HepG2 (cell line): ENCODE measurements around the gene TRIO. TPM values are rescaled to one million over a fixed set of nuclear protein-coding genes. Genes with fewer than 3 reads are reported as not detected.

Experiments
- ATAC-seq: fragments of 200-7000 bp; cut with Tn5 transposase; 3 replicates; pipeline ENCODE4 v1.9.1; 2020; ENCODE audit warnings: mild to moderate bottlenecking, moderate library complexity
- BruUV-seq: library from RNA; stranded (reverse); fragments of 400-500 nt; replicated peaks from 2 replicates; lab custom pipeline; 2021; lab: Mats Ljungman, UMichigan
- CTCF ChIA-PET: fragments of 300-600 bp; formaldehyde crosslinking; extraction: SDS; loops from one replicate; lab custom pipeline; 2021; ENCODE audit warnings: low total read pairs, inconsistent platforms, low intra/inter-chr PET ratio; lab: Yijun Ruan, JAX
- POLR2A ChIA-PET: fragments of 350-600 bp; sonication (Branson Sonifier 250); formaldehyde crosslinking; loops from one replicate; lab custom pipeline; 2020; ENCODE audit warnings: antibody characterized with exemption, inconsistent platforms; lab: Yijun Ruan, JAX
- DNase-seq: peaks from one replicate; pipeline ENCODE4 v3.0.0-alpha.2; 2015; ENCODE audit warnings: low spot score
- FAIRE-seq: peaks from 3 replicates; lab custom pipeline; 2011; peaks lifted over from hg19 to GRCh38; lab: Jason Lieb, UNC
- H2AFZ ChIP-seq: one replicate; pipeline ENCODE4 v1.6.1; 2011; ENCODE audit warnings: low read length, inconsistent platforms
- H3K27ac ChIP-seq: fragments of 300-600 bp; 3 replicates; pipeline ENCODE4 v1.8.0; 2011; ENCODE audit warnings: mixed run types, mild to moderate bottlenecking, mixed read lengths, low read length, inconsistent platforms; ENCODE audit not compliant: insufficient read depth; ENCODE audit errors: extremely low read length
- H3K27me3 ChIP-seq, 2 experiments: fragments of 200-600 bp in 1 of 2; 2 replicates in 1 of 2; 3 replicates in 1 of 2; pipeline versions ENCODE4 v1.6.0 to v1.8.0; 2011; ENCODE audit warnings: low read length in 2 of 2, mild to moderate bottlenecking in 2 of 2, moderate library complexity in 2 of 2, inconsistent platforms in 1 of 2; ENCODE audit not compliant: insufficient read depth in 2 of 2, control insufficient read depth in 1 of 2
- H3K36me3 ChIP-seq, 2 experiments: fragments of 200-600 bp in 1 of 2; replicated peaks in 1 of 2; 2 replicates in 1 of 2; 3 replicates in 1 of 2; pipeline versions ENCODE4 v1.5.1 to v1.8.0; 2011; ENCODE audit warnings: low read length in 2 of 2, inconsistent platforms in 1 of 2; ENCODE audit not compliant: insufficient read depth in 2 of 2, control insufficient read depth in 1 of 2
- H3K4me1 ChIP-seq: 2 replicates; pipeline ENCODE4 v1.5.1; 2012; ENCODE audit warnings: low read length, inconsistent platforms; ENCODE audit not compliant: insufficient read depth
- H3K4me2 ChIP-seq: 2 replicates; pipeline ENCODE4 v1.6.0; 2011; ENCODE audit warnings: low read depth, low read length, inconsistent platforms
- H3K4me3 ChIP-seq, 3 experiments: fragments of 200-600 bp in 1 of 3; sonication (generic), shearing (Covaris generic) in 1 of 3; replicated peaks in 1 of 3; 2 replicates each; pipeline ENCODE4 v1.5.1; 2011 to 2016; ENCODE audit warnings: low read length in 3 of 3, inconsistent platforms in 2 of 3, low read depth in 2 of 3, mild to moderate bottlenecking in 2 of 3, control low read depth in 1 of 3, mixed read lengths in 1 of 3; ENCODE audit not compliant: insufficient read depth in 1 of 3
- H3K79me2 ChIP-seq: one replicate; pipeline ENCODE4 v1.6.1; 2011; ENCODE audit warnings: low read length, inconsistent platforms; ENCODE audit not compliant: insufficient read depth
- H3K9ac ChIP-seq: 2 replicates; pipeline ENCODE4 v1.6.0; 2011; ENCODE audit warnings: mild to moderate bottlenecking, low read depth, low read length, inconsistent platforms; ENCODE audit not compliant: insufficient read depth
- H3K9me3 ChIP-seq: 2 replicates; pipeline ENCODE4 v1.5.1; 2012; ENCODE audit warnings: mild to moderate bottlenecking, low read length
- H4K20me1 ChIP-seq: 2 replicates; pipeline ENCODE4 v1.6.0; 2011; ENCODE audit warnings: inconsistent platforms, mild to moderate bottlenecking, low read length, moderate library complexity; ENCODE audit not compliant: insufficient read depth
- ATRX ChIP-seq: sonication (generic); formaldehyde crosslinking; IDR thresholded peaks from 2 replicates; pipeline ENCODE4 v1.4.0; 2020; ENCODE audit warnings: missing genetic modification reagents, borderline replicate concordance
- MYC ChIP-seq: sonication (generic); formaldehyde crosslinking; IDR thresholded peaks from 2 replicates; pipeline ENCODE4 v1.9.0; 2021; ENCODE audit warnings: missing genetic modification reagents, borderline replicate concordance
- REL ChIP-seq: sonication (generic); formaldehyde crosslinking; conservative IDR thresholded peaks from 2 replicates; pipeline ENCODE4 v1.8.0; 2022; ENCODE audit warnings: mild to moderate bottlenecking, missing genetic modification reagents, moderate library complexity
- SALL1 ChIP-seq: sonication (generic); formaldehyde crosslinking; IDR thresholded peaks from 2 replicates; pipeline ENCODE4 v1.8.0; 2022; ENCODE audit warnings: mild to moderate bottlenecking, missing genetic modification reagents
- SIN3B ChIP-seq: fragments of 150-350 bp; IDR thresholded peaks from 2 replicates; pipeline ENCODE4 v1.6.1; 2014; ENCODE audit warnings: low read length
- TMF1 ChIP-seq: sonication (generic); formaldehyde crosslinking; IDR thresholded peaks from 2 replicates; pipeline ENCODE4 v1.8.1; 2022; ENCODE audit warnings: low read depth, missing genetic modification reagents
- ZNF558 ChIP-seq: sonication (generic); formaldehyde crosslinking; IDR thresholded peaks from 2 replicates; pipeline ENCODE4 v1.9.0; 2022; ENCODE audit warnings: mild to moderate bottlenecking, missing genetic modification reagents, borderline replicate concordance
- WGBS: methylation state at CpG from one replicate; pipeline ENCODE4 v1.1.6; 2017; ENCODE audit warnings: low lambda C conversion rate; 5-methylcytosine and 5-hydroxymethylcytosine counted together
- in situ Hi-C: cut with HindIII; loops from 2 replicates; pipeline ENCODE4 v1.10.0; 2017; ENCODE audit warnings: low pct_unique_long_range_greater_than_20kb; ENCODE audit not compliant: extremely low pct_ligation_motif_present
- intact Hi-C: fragments of 100-400 bp; cut with micrococcal nuclease; formaldehyde crosslinking; loops from one replicate; pipeline ENCODE4 v1.10.0; 2022; ENCODE audit not compliant: unreplicated experiment
- polyA plus RNA-seq, 8 experiments: library from polyadenylated mRNA; depleted of rRNA in 3 of 8; stranded (reverse) in 7 of 8; unstranded in 1 of 8; fragments of >200 nt; fragmentation: Illumina TruSeq in 4 of 8; extraction: Trizol in 4 of 8; gene quantifications; 2 replicates each; pipeline versions ENCODE4 v1.2.1 to v1.2.3, GENCODE V29; 2011 to 2016; ENCODE audit warnings: low read depth in 4 of 8, missing spikeins in 1 of 8, mixed read lengths in 1 of 8; ENCODE audit not compliant: insufficient read depth in 1 of 8
- total RNA-seq, 5 experiments: library from RNA; depleted of rRNA; stranded (reverse); fragments of >200 nt; fragmentation: Illumina TruSeq; extraction: Trizol; gene quantifications; 2 replicates each; pipeline ENCODE4 v1.2.3, GENCODE V29; 2016; ENCODE audit warnings: low read depth in 1 of 5
- TF ChIP-seq, protein P1 (sequence below): sonication (generic); formaldehyde crosslinking; conservative IDR thresholded peaks from 2 replicates; pipeline ENCODE4 v1.4.0; 2020; ENCODE audit warnings: missing genetic modification reagents
- TF ChIP-seq, protein P2 (sequence below): sonication (generic); formaldehyde crosslinking; IDR thresholded peaks from 2 replicates; pipeline ENCODE4 v1.5.0; 2020; ENCODE audit warnings: mild to moderate bottlenecking, missing genetic modification reagents, borderline replicate concordance
- TF ChIP-seq, protein P3 (sequence below): sonication (generic); formaldehyde crosslinking; IDR thresholded peaks from 2 replicates; pipeline ENCODE4 v1.4.0; 2020; ENCODE audit warnings: missing genetic modification reagents
- TF ChIP-seq, protein P4 (sequence below): sonication (generic); formaldehyde crosslinking; IDR thresholded peaks from 2 replicates; pipeline ENCODE4 v1.4.0; 2020; ENCODE audit warnings: missing genetic modification reagents

Gene TRIO
- total and polyA plus RNA-seq, 2 of the 13 experiments (the other 11 are each of a cell fraction or from before 2014, with no cell fraction given): 45.2 to 45.9 TPM

DNA sequence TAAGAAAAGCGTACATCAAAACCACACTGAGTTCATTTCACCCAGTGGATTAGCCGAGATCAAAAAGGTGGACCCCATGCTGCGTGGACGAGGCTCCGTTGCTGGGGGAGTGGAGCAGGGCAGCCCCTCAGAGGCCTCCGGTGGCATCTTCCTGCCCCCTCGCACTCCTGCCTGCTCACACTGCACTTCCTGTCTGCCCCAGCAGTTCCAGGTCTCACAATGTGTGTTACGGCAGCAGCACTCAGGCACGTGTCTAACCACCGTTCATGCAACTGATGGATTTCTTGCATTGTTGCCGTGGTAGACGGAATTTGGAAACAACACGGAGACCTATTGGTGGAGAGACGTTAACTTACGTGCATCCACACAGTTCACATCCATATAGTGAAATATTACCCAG, 241.9 kb downstream of the TRIO start:
- DNase-seq (no peak), ATAC-seq (no peak), FAIRE-seq (no peak)
- Histone ChIP-seq H2AFZ (no peak overlapping the region), H3K9me3 (no peaks in the 10 kb centered on the region), H3K4me1 (no peaks in the 10 kb centered on the region), H3K27ac (no peak overlapping the region), H3K79me2 (no peaks in the 10 kb centered on the region), H3K9ac (no peak overlapping the region), H4K20me1 (no peaks in the 10 kb centered on the region), H3K27me3 (no peaks in the 10 kb centered on the region), H3K36me3 (peaks cover 22 to 85% of the 10 kb centered on the region in 2 experiments), H3K4me3 (no peak overlapping the region), H3K4me2 (no peak overlapping the region)
- CTCF ChIA-PET: no interaction called here
- WGBS: 96% methylated on average over 15 of the region's 15 CpGs
- intact Hi-C loops (no loop called here), in situ Hi-C loops (no loop called here)
- no TSS peak for BruUV-seq
- POLR2A ChIA-PET: no interaction called here
- TF ChIP-seq, protein P1, sequence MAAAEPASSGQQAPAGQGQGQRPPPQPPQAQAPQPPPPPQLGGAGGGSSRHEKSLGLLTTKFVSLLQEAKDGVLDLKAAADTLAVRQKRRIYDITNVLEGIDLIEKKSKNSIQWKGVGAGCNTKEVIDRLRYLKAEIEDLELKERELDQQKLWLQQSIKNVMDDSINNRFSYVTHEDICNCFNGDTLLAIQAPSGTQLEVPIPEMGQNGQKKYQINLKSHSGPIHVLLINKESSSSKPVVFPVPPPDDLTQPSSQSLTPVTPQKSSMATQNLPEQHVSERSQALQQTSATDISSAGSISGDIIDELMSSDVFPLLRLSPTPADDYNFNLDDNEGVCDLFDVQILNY (CRISPR knock-in tag): no peak
- no peak for TF ChIP-seq SIN3B
- TF ChIP-seq ATRX (CRISPR knock-in tag): no peak
- no peak for TF ChIP-seq ZNF558 (CRISPR knock-in tag)
- no peak for TF ChIP-seq REL (CRISPR knock-in tag)
- TF ChIP-seq, protein P2, sequence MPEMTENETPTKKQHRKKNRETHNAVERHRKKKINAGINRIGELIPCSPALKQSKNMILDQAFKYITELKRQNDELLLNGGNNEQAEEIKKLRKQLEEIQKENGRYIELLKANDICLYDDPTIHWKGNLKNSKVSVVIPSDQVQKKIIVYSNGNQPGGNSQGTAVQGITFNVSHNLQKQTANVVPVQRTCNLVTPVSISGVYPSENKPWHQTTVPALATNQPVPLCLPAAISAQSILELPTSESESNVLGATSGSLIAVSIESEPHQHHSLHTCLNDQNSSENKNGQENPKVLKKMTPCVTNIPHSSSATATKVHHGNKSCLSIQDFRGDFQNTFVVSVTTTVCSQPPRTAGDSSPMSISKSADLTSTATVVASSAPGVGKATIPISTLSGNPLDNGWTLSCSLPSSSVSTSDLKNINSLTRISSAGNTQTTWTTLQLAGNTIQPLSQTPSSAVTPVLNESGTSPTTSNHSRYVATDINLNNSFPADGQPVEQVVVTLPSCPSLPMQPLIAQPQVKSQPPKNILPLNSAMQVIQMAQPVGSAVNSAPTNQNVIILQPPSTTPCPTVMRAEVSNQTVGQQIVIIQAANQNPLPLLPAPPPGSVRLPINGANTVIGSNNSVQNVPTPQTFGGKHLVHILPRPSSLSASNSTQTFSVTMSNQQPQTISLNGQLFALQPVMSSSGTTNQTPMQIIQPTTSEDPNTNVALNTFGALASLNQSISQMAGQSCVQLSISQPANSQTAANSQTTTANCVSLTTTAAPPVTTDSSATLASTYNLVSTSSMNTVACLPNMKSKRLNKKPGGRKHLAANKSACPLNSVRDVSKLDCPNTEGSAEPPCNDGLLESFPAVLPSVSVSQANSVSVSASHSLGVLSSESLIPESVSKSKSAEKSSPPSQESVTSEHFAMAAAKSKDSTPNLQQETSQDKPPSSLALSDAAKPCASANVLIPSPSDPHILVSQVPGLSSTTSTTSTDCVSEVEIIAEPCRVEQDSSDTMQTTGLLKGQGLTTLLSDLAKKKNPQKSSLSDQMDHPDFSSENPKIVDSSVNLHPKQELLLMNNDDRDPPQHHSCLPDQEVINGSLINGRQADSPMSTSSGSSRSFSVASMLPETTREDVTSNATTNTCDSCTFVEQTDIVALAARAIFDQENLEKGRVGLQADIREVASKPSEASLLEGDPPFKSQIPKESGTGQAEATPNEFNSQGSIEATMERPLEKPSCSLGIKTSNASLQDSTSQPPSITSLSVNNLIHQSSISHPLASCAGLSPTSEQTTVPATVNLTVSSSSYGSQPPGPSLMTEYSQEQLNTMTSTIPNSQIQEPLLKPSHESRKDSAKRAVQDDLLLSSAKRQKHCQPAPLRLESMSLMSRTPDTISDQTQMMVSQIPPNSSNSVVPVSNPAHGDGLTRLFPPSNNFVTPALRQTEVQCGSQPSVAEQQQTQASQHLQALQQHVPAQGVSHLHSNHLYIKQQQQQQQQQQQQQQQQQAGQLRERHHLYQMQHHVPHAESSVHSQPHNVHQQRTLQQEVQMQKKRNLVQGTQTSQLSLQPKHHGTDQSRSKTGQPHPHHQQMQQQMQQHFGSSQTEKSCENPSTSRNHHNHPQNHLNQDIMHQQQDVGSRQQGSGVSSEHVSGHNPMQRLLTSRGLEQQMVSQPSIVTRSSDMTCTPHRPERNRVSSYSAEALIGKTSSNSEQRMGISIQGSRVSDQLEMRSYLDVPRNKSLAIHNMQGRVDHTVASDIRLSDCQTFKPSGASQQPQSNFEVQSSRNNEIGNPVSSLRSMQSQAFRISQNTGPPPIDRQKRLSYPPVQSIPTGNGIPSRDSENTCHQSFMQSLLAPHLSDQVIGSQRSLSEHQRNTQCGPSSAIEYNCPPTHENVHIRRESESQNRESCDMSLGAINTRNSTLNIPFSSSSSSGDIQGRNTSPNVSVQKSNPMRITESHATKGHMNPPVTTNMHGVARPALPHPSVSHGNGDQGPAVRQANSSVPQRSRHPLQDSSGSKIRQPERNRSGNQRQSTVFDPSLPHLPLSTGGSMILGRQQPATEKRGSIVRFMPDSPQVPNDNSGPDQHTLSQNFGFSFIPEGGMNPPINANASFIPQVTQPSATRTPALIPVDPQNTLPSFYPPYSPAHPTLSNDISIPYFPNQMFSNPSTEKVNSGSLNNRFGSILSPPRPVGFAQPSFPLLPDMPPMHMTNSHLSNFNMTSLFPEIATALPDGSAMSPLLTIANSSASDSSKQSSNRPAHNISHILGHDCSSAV (CRISPR knock-in tag): no peak
- TF ChIP-seq, protein P3, sequence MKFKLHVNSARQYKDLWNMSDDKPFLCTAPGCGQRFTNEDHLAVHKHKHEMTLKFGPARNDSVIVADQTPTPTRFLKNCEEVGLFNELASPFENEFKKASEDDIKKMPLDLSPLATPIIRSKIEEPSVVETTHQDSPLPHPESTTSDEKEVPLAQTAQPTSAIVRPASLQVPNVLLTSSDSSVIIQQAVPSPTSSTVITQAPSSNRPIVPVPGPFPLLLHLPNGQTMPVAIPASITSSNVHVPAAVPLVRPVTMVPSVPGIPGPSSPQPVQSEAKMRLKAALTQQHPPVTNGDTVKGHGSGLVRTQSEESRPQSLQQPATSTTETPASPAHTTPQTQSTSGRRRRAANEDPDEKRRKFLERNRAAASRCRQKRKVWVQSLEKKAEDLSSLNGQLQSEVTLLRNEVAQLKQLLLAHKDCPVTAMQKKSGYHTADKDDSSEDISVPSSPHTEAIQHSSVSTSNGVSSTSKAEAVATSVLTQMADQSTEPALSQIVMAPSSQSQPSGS (CRISPR knock-in tag): no peak
- TF ChIP-seq, protein P4, sequence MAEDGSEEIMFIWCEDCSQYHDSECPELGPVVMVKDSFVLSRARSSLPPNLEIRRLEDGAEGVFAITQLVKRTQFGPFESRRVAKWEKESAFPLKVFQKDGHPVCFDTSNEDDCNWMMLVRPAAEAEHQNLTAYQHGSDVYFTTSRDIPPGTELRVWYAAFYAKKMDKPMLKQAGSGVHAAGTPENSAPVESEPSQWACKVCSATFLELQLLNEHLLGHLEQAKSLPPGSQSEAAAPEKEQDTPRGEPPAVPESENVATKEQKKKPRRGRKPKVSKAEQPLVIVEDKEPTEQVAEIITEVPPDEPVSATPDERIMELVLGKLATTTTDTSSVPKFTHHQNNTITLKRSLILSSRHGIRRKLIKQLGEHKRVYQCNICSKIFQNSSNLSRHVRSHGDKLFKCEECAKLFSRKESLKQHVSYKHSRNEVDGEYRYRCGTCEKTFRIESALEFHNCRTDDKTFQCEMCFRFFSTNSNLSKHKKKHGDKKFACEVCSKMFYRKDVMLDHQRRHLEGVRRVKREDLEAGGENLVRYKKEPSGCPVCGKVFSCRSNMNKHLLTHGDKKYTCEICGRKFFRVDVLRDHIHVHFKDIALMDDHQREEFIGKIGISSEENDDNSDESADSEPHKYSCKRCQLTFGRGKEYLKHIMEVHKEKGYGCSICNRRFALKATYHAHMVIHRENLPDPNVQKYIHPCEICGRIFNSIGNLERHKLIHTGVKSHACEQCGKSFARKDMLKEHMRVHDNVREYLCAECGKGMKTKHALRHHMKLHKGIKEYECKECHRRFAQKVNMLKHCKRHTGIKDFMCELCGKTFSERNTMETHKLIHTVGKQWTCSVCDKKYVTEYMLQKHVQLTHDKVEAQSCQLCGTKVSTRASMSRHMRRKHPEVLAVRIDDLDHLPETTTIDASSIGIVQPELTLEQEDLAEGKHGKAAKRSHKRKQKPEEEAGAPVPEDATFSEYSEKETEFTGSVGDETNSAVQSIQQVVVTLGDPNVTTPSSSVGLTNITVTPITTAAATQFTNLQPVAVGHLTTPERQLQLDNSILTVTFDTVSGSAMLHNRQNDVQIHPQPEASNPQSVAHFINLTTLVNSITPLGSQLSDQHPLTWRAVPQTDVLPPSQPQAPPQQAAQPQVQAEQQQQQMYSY (CRISPR knock-in tag): no peak
- no peak for TF ChIP-seq MYC
- TF ChIP-seq SALL1 (CRISPR knock-in tag): no peak
- TF ChIP-seq TMF1: no peak
